Testis (tissue), 2 donors: ENCODE data around the gene ELMO3.

ENCODE experiments used
- CTCF ChIP-seq, 3 experiments: fragments of 450-650 bp in 2 of 3; fragments of 200-600 bp in 1 of 3; sonication (generic) in 1 of 3; IDR thresholded peaks; one replicate each; pipeline ENCODE4 v1.5.1; 2016 to 2019; ENCODE audit warnings: antibody characterized with exemption in 3 of 3, mild to moderate bottlenecking in 2 of 3, moderate library complexity in 1 of 3
- POLR2A ChIP-seq: fragments of 450-650 bp; IDR thresholded peaks from one replicate; pipeline ENCODE4 v1.6.1; 2017; ENCODE audit warnings: antibody characterized with exemption, mild to moderate bottlenecking, moderate library complexity

GRCh38 chr16:67227567-67227921, 28.6 kb downstream of the ELMO3 start:
- TF ChIP-seq CTCF (IDR thresholded peaks at IDR 0.05) (no peak), POLR2A (no peak)
